NCI-H774 (cell line): ENCODE results near the gene NRP2.

Experiments
- DNase-seq: peaks from one replicate; lab custom pipeline; 2025; lab: John Stamatoyannopoulos, UW

NRP2 gene

GRCh38 chr2:205730701-205731582, 48.6 kb downstream of the NRP2 start:
- DNase-seq, result no peak

DNA sequence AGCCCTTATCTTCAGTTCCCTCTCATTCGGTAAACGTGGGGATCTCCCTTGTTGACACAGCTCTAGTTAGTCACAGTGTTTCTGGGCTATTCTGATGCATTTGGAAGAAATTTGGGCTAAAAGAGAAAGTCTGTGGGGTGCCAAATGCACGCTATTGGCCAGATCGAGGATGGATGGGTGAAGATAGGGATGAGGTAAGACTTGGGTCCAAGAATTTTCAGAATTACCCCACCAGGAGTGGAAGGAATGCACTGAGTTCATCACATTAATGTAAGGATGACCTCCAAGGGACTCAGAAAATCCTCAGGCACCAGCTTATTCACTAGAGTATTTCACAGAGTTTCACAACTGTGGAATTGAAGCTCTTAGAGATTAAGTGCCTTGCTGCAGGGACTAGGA, 49.3 kb downstream of the NRP2 start:
- DNase-seq, result no peak

GRCh38 chr2:205732314-205732713, 50.0 kb downstream of the NRP2 start:
- DNase-seq, result no peak

GRCh38 chr2:205733082-205733481, 50.8 kb downstream of the NRP2 start:
- DNase-seq, result no peak

- no peak for DNase-seq
Measured at GRCh38 chr2:205733648-205734047, 51.3 kb downstream of the NRP2 start.

DNA sequence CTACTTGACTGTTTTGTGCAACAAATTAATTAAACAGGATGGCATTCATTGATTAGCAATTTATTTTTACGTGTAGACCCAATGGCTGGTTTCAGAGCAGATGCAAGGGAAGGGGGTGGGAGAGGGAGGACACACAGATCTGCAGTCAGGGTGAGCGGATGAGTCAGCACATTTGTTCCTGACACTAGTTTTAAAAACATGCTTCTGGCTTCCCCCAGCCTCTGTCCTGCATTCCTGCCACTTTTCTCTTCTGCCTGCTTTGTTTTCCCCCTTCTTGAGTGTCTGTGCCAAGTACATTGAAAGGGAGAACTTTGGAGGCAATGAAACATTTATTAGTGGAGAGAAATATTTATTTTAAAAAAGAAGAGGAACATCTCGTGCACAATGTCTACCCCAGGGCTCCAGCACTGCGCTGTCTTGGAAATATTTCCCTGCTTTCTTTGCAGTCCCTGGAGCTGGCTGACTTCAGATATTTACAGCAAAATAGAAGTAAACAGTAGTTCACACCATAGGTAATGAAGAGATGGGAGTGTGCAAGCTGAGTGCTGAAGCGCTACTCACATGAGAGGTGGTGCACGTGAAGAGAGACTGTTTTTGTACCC, 52.2 kb downstream of the NRP2 start:
- no peak for DNase-seq

DNA sequence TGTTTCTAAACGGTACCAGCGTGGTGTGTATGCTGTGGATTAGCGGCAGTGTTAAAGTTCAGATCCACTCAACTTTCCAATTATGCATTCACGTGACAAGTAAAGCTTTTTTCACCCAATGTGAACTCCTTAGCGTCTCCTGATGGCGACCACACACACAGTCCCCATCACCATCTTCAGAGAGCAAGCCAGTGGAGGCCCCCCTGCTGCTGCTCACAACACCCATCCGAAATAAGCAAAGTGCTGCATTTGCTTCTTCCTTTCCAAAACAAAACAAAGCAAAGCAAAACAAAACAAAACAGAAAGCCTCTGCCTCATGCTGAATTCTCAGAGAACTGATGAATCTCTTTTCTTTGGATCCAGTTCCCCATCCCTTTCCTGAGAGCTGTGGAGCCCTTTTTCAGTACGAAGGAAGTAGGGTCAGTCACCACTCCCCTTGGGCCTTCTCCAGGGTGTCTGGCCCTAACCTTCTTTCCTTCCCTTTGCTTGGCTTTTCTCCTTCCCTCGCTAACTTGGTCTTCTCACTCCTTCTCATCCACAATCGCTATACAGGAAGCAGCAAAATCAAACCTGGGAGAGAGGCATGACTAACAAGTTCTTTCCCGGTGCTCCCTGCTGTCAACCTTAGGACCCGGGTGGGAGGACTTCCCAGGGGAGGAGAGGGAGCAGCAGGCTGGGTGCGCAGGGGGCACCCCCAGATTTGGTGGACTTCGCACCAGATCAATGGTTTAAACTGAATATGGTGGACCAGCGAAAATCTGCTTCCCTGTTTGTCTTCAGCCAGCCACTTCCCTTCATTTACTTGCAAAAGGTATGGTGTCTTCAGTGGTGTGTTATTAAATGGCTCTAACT, 56.0 kb downstream of the NRP2 start:
- DNase-seq, result no peak

- no peak for DNase-seq
Measured at GRCh38 chr2:205739620-205740019, 57.3 kb downstream of the NRP2 start.

- DNase-seq, result no peak
Measured at GRCh38 chr2:205740381-205740780, 58.1 kb downstream of the NRP2 start.

- no peak for DNase-seq
Measured at GRCh38 chr2:205741256-205741978, 59.1 kb downstream of the NRP2 start.

GRCh38 chr2:205743137-205743536, 60.8 kb downstream of the NRP2 start:
- DNase-seq, result no peak

- DNase-seq, result no peak
Measured at GRCh38 chr2:205744074-205744591, 61.8 kb downstream of the NRP2 start.

- no peak for DNase-seq
Measured at GRCh38 chr2:205745661-205746419, 63.5 kb downstream of the NRP2 start.

DNA sequence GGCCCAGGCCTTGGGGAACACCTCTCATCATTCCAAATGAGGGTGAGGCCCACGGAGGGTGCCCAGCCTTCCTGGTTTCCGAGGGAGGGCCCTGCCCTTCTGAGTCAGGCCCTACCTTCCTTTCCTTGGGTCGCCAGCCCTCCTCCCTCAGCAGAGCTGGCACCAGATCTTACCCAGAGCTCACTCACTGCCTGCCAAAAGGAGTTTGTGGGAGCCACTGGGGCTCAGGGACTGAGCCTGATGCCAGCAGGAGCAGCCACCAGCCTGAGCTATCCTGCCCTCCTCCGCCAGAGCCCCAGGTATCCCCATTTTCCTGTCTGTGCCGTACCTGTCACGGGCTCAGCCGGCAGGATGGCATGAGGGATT, 64.1 kb downstream of the NRP2 start:
- DNase-seq, result no peak

DNA sequence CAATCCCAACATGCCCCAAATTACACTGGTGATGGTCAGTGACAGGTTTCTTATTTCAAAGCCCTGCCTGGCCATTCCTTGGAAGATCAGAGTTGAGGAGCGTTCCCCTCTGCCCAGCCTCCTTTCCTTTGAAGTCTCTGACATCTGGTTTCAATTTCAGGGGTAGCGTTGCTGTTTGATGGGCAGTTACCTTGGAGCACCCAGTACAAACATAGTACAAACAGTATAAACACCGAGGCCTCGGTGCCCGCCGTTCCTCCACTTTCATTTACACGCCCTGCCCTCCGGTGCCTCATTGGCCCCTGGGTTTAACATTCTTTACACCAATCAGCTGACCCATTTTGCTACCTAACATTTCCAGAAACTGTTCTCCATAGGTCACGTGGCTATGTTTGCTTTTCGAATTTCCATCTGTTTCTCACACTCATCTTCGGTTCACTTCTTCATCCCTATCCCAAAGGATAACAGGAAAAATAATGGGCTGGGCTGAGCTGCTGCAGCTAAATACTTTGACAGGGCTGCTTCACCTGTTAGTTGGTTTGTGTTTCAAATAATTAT, 65.6 kb downstream of the NRP2 start:
- DNase-seq, result peak; percentile 31

DNA sequence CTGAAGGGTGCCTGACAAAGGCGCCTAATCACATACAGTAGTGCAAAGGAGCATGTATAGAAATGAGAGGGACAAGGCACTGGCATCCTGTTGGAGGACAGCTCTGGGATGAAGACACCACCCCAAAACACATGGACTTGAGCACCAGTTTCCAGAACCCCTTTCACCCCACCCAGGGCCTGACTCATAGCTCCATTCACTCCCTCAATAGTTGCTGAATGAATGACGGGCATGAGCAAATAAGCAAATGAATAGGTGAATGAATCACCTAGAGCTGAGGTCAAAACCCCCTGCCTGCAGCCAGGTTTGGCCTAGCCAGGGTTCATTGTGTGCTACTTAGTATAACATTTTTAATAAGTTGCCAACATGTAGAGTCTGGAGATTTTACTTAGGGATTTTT, 66.3 kb downstream of the NRP2 start:
- peak; percentile 43 for DNase-seq

- no peak for DNase-seq
Measured at GRCh38 chr2:205749078-205749477, 66.8 kb downstream of the NRP2 start.

DNA sequence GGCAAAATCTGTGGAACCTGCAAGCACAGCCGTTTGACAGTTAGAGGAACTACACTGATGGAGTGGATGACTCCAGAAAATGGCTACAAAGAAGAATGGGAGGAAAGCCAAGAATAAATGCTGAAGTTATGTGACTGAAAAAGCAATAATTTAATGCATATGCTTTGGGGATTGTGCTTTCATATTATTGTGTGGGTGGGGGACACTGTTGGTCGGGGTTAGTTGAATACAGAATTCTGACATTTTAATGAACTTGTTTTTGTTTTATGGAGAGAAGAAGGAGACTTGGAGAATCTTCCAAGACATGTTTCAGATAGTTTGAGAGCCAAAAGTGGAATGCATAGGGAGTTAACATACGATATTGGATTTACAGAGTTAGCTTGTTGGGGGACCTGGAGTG, 68.5 kb downstream of the NRP2 start:
- no peak for DNase-seq

GRCh38 chr2:205751569-205752031, 69.3 kb downstream of the NRP2 start:
- DNase-seq, result no peak

GRCh38 chr2:205752296-205752820, 70.1 kb downstream of the NRP2 start:
- no peak for DNase-seq
